HEK293 (cell line): ENCODE results near the gene DSCAM.

Experiments used
- CTCF ChIA-PET: fragments of 350-600 bp; formaldehyde crosslinking; extraction: SDS; loops from one replicate; lab custom pipeline; 2021; ENCODE audit warnings: antibody characterized with exemption; lab: Yijun Ruan, JAX
- POLR2A ChIA-PET: fragments of 300-600 bp; formaldehyde crosslinking; extraction: SDS; loops from one replicate; lab custom pipeline; 2020; ENCODE audit warnings: antibody characterized with exemption, inconsistent platforms; lab: Yijun Ruan, JAX
- H3K27ac ChIP-seq: fragments of 200-500 bp; sonication (Bioruptor generic); 2 replicates; pipeline ENCODE4 v1.5.1; 2014; ENCODE audit warnings: low read depth, low read length, control low read depth, inconsistent platforms; ENCODE audit errors: extremely low read depth
- H3K36me3 ChIP-seq, 2 experiments: fragments of 200-500 bp in 1 of 2; sonication (Bioruptor generic) in 1 of 2; 1 replicate in 1 of 2; 2 replicates in 1 of 2; pipeline ENCODE4 v1.5.1; 2014 to 2017; ENCODE audit warnings: inconsistent platforms in 2 of 2, low read length in 2 of 2; ENCODE audit not compliant: control insufficient read depth in 2 of 2, insufficient read depth in 1 of 2
- H3K4me1 ChIP-seq: fragments of 200-500 bp; sonication (Bioruptor generic); 2 replicates; pipeline ENCODE4 v1.5.1; 2014; ENCODE audit warnings: mild to moderate bottlenecking, low read length, inconsistent platforms; ENCODE audit not compliant: control insufficient read depth, insufficient read depth
- H3K4me3 ChIP-seq: 2 replicates; pipeline ENCODE4 v1.5.1; 2011; ENCODE audit warnings: low read depth, mild to moderate bottlenecking, control low read depth, low read length, moderate library complexity
- H3K9me3 ChIP-seq: fragments of 200-500 bp; sonication (Bioruptor generic); 2 replicates; pipeline ENCODE4 v1.5.1; 2014; ENCODE audit warnings: low read depth, low read length, inconsistent platforms; ENCODE audit not compliant: control insufficient read depth, insufficient read depth
- BCL11B ChIP-seq: fragments of 450-650 bp; formaldehyde crosslinking; IDR thresholded peaks from 2 replicates; pipeline ENCODE4 v1.5.1; 2016; ENCODE audit warnings: low read depth, missing biosample characterization, missing genetic modification characterization
- EGR2 ChIP-seq: fragments of 450-650 bp; formaldehyde crosslinking; IDR thresholded peaks from 2 replicates; pipeline ENCODE4 v1.5.1; 2016; ENCODE audit warnings: low read depth, missing biosample characterization, missing genetic modification characterization
- GFI1B ChIP-seq: fragments of 450-650 bp; formaldehyde crosslinking; IDR thresholded peaks from 2 replicates; pipeline ENCODE4 v1.5.1; 2016; ENCODE audit warnings: missing biosample characterization, missing genetic modification characterization
- KLF10 ChIP-seq: fragments of 450-650 bp; IDR thresholded peaks from 2 replicates; pipeline ENCODE4 v1.5.1; 2018; ENCODE audit warnings: missing biosample characterization, mild to moderate bottlenecking, missing genetic modification characterization
- SETDB1 ChIP-seq: IDR thresholded peaks from one replicate; pipeline ENCODE4 v1.6.1; 2017; ENCODE audit warnings: mild to moderate bottlenecking, low read length, moderate library complexity, mixed read lengths; ENCODE audit not compliant: insufficient read length
- SP3 ChIP-seq: fragments of 450-650 bp; formaldehyde crosslinking; IDR thresholded peaks from 2 replicates; pipeline ENCODE4 v1.5.1; 2016; ENCODE audit warnings: missing biosample characterization, missing genetic modification characterization
- ZBTB20 ChIP-seq: fragments of 450-650 bp; formaldehyde crosslinking; IDR thresholded peaks from 2 replicates; pipeline ENCODE4 v1.5.1; 2016; ENCODE audit warnings: missing biosample characterization, missing genetic modification characterization
- ZBTB7A ChIP-seq: fragments of 450-650 bp; formaldehyde crosslinking; IDR thresholded peaks from 2 replicates; pipeline ENCODE4 v1.5.1; 2016; ENCODE audit warnings: low read depth, missing biosample characterization, missing genetic modification characterization
- ZNF133 ChIP-seq: fragments of 450-650 bp; formaldehyde crosslinking; IDR thresholded peaks from 2 replicates; pipeline ENCODE4 v1.5.1; 2016; ENCODE audit warnings: missing biosample characterization, missing genetic modification characterization
- ZNF18 ChIP-seq: fragments of 450-650 bp; formaldehyde crosslinking; IDR thresholded peaks from 2 replicates; pipeline ENCODE4 v1.5.1; 2016; ENCODE audit warnings: missing biosample characterization, missing genetic modification characterization
- ZNF19 ChIP-seq: fragments of 450-650 bp; formaldehyde crosslinking; IDR thresholded peaks from 2 replicates; pipeline ENCODE4; 2016; ENCODE audit warnings: missing biosample characterization, missing genetic modification characterization, low read depth
- ZNF239 ChIP-seq: fragments of 450-650 bp; formaldehyde crosslinking; IDR thresholded peaks from 2 replicates; pipeline ENCODE4 v1.5.1; 2016; ENCODE audit warnings: missing biosample characterization, missing genetic modification characterization
- ZNF266 ChIP-seq: fragments of 450-650 bp; formaldehyde crosslinking; IDR thresholded peaks from 2 replicates; pipeline ENCODE4 v1.5.1; 2016; ENCODE audit warnings: missing biosample characterization, missing genetic modification characterization, low read depth
- ZNF324 ChIP-seq: fragments of 450-650 bp; formaldehyde crosslinking; IDR thresholded peaks from 2 replicates; pipeline ENCODE4 v1.5.1; 2016; ENCODE audit warnings: missing biosample characterization, missing genetic modification characterization
- ZNF366 ChIP-seq: fragments of 450-650 bp; formaldehyde crosslinking; conservative IDR thresholded peaks from 2 replicates; pipeline ENCODE4 v1.5.1; 2016; ENCODE audit warnings: missing biosample characterization, missing genetic modification characterization
- ZNF426 ChIP-seq: fragments of 450-650 bp; formaldehyde crosslinking; IDR thresholded peaks from 2 replicates; pipeline ENCODE4 v1.5.1; 2017; ENCODE audit warnings: missing biosample characterization, missing genetic modification characterization, mild to moderate bottlenecking, inconsistent platforms, moderate library complexity
- ZNF521 ChIP-seq: fragments of 450-650 bp; formaldehyde crosslinking; IDR thresholded peaks from 2 replicates; pipeline ENCODE4 v1.5.1; 2017; ENCODE audit warnings: missing biosample characterization, mild to moderate bottlenecking, missing genetic modification characterization
- ZNF529 ChIP-seq: fragments of 450-650 bp; formaldehyde crosslinking; IDR thresholded peaks from 2 replicates; pipeline ENCODE4 v1.5.1; 2017; ENCODE audit warnings: missing genetic modification characterization, missing biosample characterization; ENCODE audit not compliant: insufficient replicate concordance
- ZNF610 ChIP-seq: fragments of 450-650 bp; formaldehyde crosslinking; IDR thresholded peaks from 2 replicates; pipeline ENCODE4 v1.5.1; 2016; ENCODE audit warnings: missing biosample characterization, missing genetic modification characterization, borderline replicate concordance
- ZNF626 ChIP-seq: fragments of 450-650 bp; sonication (Bioruptor Pico); formaldehyde crosslinking; IDR thresholded peaks from 2 replicates; pipeline ENCODE4 v1.5.1; 2018; ENCODE audit warnings: missing biosample characterization, missing genetic modification characterization, inconsistent platforms
- ZNF658 ChIP-seq: fragments of 450-650 bp; formaldehyde crosslinking; IDR thresholded peaks from 2 replicates; pipeline ENCODE4; 2016; ENCODE audit warnings: missing biosample characterization, missing genetic modification characterization
- ZNF660 ChIP-seq: fragments of 450-650 bp; IDR thresholded peaks from 2 replicates; pipeline ENCODE4 v1.5.1; 2018; ENCODE audit warnings: missing biosample characterization, mild to moderate bottlenecking, missing genetic modification characterization
- ZNF701 ChIP-seq: fragments of 450-650 bp; formaldehyde crosslinking; IDR thresholded peaks from 2 replicates; pipeline ENCODE4 v1.5.1; 2016; ENCODE audit warnings: missing biosample characterization, missing genetic modification characterization
- ZNF776 ChIP-seq: fragments of 450-650 bp; formaldehyde crosslinking; IDR thresholded peaks from 2 replicates; pipeline ENCODE4 v1.5.0; 2017; ENCODE audit warnings: missing biosample characterization, missing genetic modification characterization, borderline replicate concordance
- ZNF837 ChIP-seq: fragments of 450-650 bp; formaldehyde crosslinking; IDR thresholded peaks from 2 replicates; pipeline ENCODE4 v1.5.1; 2016; ENCODE audit warnings: missing biosample characterization, missing genetic modification characterization
- ZSCAN16 ChIP-seq: fragments of 450-650 bp; formaldehyde crosslinking; IDR thresholded peaks from 2 replicates; pipeline ENCODE4 v1.5.1; 2016; ENCODE audit warnings: missing biosample characterization, missing genetic modification characterization
- TF ChIP-seq, protein P1 (sequence below): fragments of 450-650 bp; formaldehyde crosslinking; IDR thresholded peaks from 2 replicates; pipeline ENCODE4 v1.5.1; 2016; ENCODE audit warnings: missing biosample characterization, missing genetic modification characterization
- TF ChIP-seq, protein P2 (sequence below): fragments of 450-650 bp; formaldehyde crosslinking; IDR thresholded peaks from 2 replicates; pipeline ENCODE4 v1.5.1; 2016; ENCODE audit warnings: missing biosample characterization, missing genetic modification characterization

The DSCAM gene

DNA sequence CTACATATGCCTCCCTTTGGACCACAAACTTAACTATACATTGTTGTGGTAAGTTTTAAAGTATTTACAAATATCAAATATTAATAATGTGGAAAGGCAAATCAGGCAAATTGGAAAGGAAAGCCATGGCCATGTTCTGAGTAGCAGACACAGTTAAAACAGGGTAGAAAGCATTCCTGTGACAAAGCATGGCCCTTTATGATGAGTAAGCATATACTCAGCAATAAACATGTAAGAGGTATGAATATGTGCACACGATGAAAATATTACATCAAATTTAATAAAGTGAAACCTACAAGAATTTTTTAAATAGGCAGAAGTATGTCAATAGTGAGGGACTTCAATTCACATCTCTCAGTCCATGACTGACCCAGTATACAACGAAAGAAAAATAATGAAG is 389.2 kb downstream of the DSCAM start (continued):
- TF ChIP-seq ZBTB20 (tag by site-specific recombination) (no peak), ZNF19 (tag by site-specific recombination) (no peak)

GRCh38 chr21:40454057-40454456 is 392.9 kb downstream of the DSCAM start:
- Histone ChIP-seq H3K9me3 (no peaks in the 10 kb centered on the region), H3K27ac (no peak overlapping the region), H3K36me3 (no peaks in the 10 kb centered on the region), H3K4me1 (no peaks in the 10 kb centered on the region), H3K4me3 (no peak overlapping the region)
- ChIA-PET POLR2A (no interaction called here), CTCF (no interaction called here)
- no peak for TF ChIP-seq ZNF133
- no peak for TF ChIP-seq ZNF837 (tag by site-specific recombination)
- TF ChIP-seq ZNF426: no peak
- no peak for TF ChIP-seq ZNF610 (tag by site-specific recombination)
- TF ChIP-seq EGR2 (tag by site-specific recombination): no peak
- TF ChIP-seq, protein P1, sequence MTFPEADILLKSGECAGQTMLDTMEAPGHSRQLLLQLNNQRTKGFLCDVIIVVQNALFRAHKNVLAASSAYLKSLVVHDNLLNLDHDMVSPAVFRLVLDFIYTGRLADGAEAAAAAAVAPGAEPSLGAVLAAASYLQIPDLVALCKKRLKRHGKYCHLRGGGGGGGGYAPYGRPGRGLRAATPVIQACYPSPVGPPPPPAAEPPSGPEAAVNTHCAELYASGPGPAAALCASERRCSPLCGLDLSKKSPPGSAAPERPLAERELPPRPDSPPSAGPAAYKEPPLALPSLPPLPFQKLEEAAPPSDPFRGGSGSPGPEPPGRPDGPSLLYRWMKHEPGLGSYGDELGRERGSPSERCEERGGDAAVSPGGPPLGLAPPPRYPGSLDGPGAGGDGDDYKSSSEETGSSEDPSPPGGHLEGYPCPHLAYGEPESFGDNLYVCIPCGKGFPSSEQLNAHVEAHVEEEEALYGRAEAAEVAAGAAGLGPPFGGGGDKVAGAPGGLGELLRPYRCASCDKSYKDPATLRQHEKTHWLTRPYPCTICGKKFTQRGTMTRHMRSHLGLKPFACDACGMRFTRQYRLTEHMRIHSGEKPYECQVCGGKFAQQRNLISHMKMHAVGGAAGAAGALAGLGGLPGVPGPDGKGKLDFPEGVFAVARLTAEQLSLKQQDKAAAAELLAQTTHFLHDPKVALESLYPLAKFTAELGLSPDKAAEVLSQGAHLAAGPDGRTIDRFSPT (tag by site-specific recombination): no peak
- no peak for TF ChIP-seq SP3 (tag by site-specific recombination)
- no peak for TF ChIP-seq ZNF660 (tag by site-specific recombination)

DNA sequence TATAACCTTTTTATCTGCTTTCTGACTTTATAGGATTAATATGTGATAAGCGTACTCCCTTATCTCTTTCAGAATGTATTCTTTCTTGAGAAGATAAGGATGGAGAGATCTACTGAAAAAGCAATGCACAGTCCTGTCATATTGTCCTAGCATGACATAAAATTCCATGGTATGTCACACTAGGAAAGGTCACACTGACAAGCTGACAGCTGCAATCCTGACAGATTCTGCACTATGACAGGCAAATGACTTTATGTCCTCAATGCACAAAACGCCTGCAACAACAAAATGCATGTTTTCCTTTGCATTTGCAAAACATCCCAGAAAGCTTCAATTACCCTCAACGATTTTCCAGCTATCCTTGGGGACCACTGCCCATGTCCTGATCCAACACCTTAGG is 393.8 kb downstream of the DSCAM start:
- no peaks in the 10 kb centered on the region for H3K4me1 ChIP-seq
- ChIA-PET CTCF (interaction anchor here (0.7 to 1.2 kb wide), 2 partner anchors 13 to 457 kb away, joined by 3 to 5 read pairs; no protein-coding TSS in a partner anchor), POLR2A (no interaction called here)
- TF ChIP-seq, protein P2, sequence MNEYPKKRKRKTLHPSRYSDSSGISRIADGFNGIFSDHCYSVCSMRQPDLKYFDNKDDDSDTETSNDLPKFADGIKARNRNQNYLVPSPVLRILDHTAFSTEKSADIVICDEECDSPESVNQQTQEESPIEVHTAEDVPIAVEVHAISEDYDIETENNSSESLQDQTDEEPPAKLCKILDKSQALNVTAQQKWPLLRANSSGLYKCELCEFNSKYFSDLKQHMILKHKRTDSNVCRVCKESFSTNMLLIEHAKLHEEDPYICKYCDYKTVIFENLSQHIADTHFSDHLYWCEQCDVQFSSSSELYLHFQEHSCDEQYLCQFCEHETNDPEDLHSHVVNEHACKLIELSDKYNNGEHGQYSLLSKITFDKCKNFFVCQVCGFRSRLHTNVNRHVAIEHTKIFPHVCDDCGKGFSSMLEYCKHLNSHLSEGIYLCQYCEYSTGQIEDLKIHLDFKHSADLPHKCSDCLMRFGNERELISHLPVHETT (tag by site-specific recombination): no peak
- TF ChIP-seq ZNF529 (tag by site-specific recombination): no peak
- TF ChIP-seq KLF10 (tag by site-specific recombination): no peak
- TF ChIP-seq ZNF701 (tag by site-specific recombination): no peak
- no peak for TF ChIP-seq BCL11B (tag by site-specific recombination)
- no peak for TF ChIP-seq ZSCAN16 (tag by site-specific recombination)
- TF ChIP-seq ZNF658 (tag by site-specific recombination): no peak
- no peak for TF ChIP-seq ZNF266 (tag by site-specific recombination)
- no peak for TF ChIP-seq ZNF324 (tag by site-specific recombination)
- no peak for TF ChIP-seq ZBTB7A (tag by site-specific recombination)
- TF ChIP-seq GFI1B: no peak
- no peak for TF ChIP-seq ZNF776 (tag by site-specific recombination)
- TF ChIP-seq ZNF426: no peak
- no peak for TF ChIP-seq ZNF626
- no peak for TF ChIP-seq ZNF366 (tag by site-specific recombination)
- no peak for TF ChIP-seq SETDB1
- TF ChIP-seq ZNF18 (tag by site-specific recombination): no peak
- TF ChIP-seq ZNF239 (tag by site-specific recombination): no peak
- no peak for TF ChIP-seq ZNF521 (tag by site-specific recombination)
- H3K27ac ChIP-seq: no peak overlapping the region
- H3K4me3 ChIP-seq: no peak overlapping the region
- H3K36me3 ChIP-seq: no peaks in the 10 kb centered on the region
- no peaks in the 10 kb centered on the region for H3K9me3 ChIP-seq
